ENCODE measurements around the gene TMEM35B. TPM values are rescaled to one million over a fixed set of nuclear protein-coding genes. Genes with fewer than 3 reads are reported as not detected.
A peak's percentile ranks its signal among the peaks of the same experiment; 100 is the strongest.

Gene TMEM35B
- total and polyA plus RNA-seq, 8 donors, result 2.0 to 131 (median 16.4) TPM

DNA sequence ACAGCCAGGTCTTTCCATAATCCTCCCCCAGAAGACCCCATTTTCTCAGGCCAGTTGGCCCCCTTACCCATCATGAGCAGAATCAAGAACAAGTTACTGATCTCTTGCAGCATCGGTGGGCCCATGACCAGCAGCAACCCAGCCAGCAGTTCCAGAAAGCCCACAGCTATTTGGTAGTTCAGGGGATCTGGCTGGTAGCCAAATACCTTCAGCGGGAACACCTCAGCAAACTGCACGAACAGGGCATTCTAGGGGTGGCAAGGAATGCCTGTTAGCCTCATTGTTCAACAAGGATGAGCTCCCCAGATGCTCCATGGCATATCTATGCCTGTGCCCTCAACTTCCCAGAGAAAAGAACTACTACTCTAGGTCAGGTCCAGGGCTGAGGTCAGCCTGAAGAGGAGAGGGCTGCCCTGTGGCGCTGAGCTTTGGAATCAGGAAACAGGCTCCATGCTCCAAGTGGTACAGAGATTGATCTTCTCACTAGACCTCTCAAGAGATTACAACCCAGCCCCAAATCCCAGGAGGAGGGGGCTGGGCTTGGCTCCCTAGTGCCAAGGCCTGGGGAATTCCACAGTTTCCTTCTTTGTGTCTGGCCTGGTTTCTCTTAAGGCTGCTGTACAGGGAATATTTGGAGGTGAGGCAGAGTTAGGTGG lies 1.3 kb downstream of the TMEM35B start:
- no peak for TF ChIP-seq POLR2A (IDR thresholded peaks at IDR 0.05)
- peaks cover 0 to 35% (median 23%) of the 10 kb centered on the region in 4 donors for H3K36me3 ChIP-seq
- peak in 1 of 2 donors; percentile 46 for DNase-seq
- peak overlapping the region; percentile 86 to 98 (median 88) for H3K27ac ChIP-seq
- intact Hi-C loops (cut with DNase I; ENCODE audit: low total_unique reads), result no loop called here
- WGBS, 5 donors, result 31 to 57% (median 43%) methylated on average over 4 of the region's 4 CpGs
- peak overlapping the region; percentile 65 to 89 (median 80) for H3K4me3 ChIP-seq
- peaks cover 11 to 38% (median 35%) of the 10 kb centered on the region in 4 donors for H3K4me1 ChIP-seq
- no peaks in the 10 kb centered on the region for H3K9me3 ChIP-seq
- no peaks in the 10 kb centered on the region for H3K27me3 ChIP-seq

GRCh38 chr1:34982820-34983376 lies 2.2 kb downstream of the TMEM35B start:
- Histone ChIP-seq H3K27me3 (no peaks in the 10 kb centered on the region), H3K4me3 (no peak overlapping the region), H3K27ac (no peak overlapping the region), H3K9me3 (no peaks in the 10 kb centered on the region), H3K4me1 (peaks cover 11 to 38% (median 35%) of the 10 kb centered on the region in 4 donors), H3K36me3 (peaks cover 0 to 30% (median 19%) of the 10 kb centered on the region in 4 donors)
- 94 to 100% (median 97%) methylated on average over 5 of the region's 5 CpGs for WGBS, 5 donors
- DNase-seq, result no peak
- intact Hi-C loops (cut with DNase I; ENCODE audit: low total_unique reads), result no loop called here
- TF ChIP-seq EP300 (IDR thresholded peaks at IDR 0.05) (no peak), POLR2AphosphoS5 (IDR thresholded peaks at IDR 0.05) (no peak), POLR2A (IDR thresholded peaks at IDR 0.05) (no peak)
- TF ChIP-seq, protein P1, sequence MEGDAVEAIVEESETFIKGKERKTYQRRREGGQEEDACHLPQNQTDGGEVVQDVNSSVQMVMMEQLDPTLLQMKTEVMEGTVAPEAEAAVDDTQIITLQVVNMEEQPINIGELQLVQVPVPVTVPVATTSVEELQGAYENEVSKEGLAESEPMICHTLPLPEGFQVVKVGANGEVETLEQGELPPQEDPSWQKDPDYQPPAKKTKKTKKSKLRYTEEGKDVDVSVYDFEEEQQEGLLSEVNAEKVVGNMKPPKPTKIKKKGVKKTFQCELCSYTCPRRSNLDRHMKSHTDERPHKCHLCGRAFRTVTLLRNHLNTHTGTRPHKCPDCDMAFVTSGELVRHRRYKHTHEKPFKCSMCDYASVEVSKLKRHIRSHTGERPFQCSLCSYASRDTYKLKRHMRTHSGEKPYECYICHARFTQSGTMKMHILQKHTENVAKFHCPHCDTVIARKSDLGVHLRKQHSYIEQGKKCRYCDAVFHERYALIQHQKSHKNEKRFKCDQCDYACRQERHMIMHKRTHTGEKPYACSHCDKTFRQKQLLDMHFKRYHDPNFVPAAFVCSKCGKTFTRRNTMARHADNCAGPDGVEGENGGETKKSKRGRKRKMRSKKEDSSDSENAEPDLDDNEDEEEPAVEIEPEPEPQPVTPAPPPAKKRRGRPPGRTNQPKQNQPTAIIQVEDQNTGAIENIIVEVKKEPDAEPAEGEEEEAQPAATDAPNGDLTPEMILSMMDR (IDR thresholded peaks at IDR 0.05), result no peak

- no peaks in the 10 kb centered on the region for H3K9me3 ChIP-seq
- peaks cover 0 to 40% (median 29%) of the 10 kb centered on the region in 4 donors for H3K36me3 ChIP-seq
- no peak overlapping the region for H3K27ac ChIP-seq
- no peak overlapping the region for H3K4me3 ChIP-seq
- intact Hi-C loops (cut with DNase I; ENCODE audit: low total_unique reads), result no loop called here
- H3K4me1 ChIP-seq, result peaks cover 11 to 30% (median 27%) of the 10 kb centered on the region in 4 donors
- DNase-seq, result no peak
- WGBS, 5 donors, result 69 to 86% (median 81%) methylated on average over 2 of the region's 2 CpGs
- TF ChIP-seq EP300 (IDR thresholded peaks at IDR 0.05) (no peak), POLR2AphosphoS5 (IDR thresholded peaks at IDR 0.05) (no peak), POLR2A (IDR thresholded peaks at IDR 0.05) (no peak)
- TF ChIP-seq, protein P1 (IDR thresholded peaks at IDR 0.05), result no peak
- no peaks in the 10 kb centered on the region for H3K27me3 ChIP-seq
These were observed 4.4 kb downstream of the TMEM35B start for GRCh38 chr1:34980715-34981114.

DNA sequence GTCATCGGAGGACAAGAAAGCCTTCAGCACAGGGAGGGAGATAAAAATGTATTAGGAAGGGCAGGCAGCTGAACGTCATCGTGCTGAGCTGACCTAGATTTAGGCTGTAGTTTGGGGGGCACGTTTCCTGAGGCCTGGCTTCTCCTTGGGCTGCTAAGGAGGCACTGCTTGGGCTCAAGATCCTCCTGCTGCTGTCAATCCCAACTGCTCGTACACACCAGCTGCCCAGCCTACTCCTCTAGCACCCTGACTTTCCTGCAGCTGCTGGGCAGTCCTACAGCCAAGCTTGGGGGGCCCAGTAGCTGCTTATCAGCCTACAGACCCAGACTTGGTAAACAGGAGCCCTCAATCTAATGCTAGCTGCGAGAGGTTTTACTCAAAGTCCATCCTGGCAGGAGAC lies 6.2 kb downstream of the TMEM35B start:
- intact Hi-C loops (cut with DNase I; ENCODE audit: low total_unique reads), result no loop called here
- WGBS, 5 donors, result 57 to 71% (median 58%) methylated on average over 5 to 6 of the region's 6 CpGs
- peaks cover 4 to 19% (median 15%) of the 10 kb centered on the region in 4 donors for H3K4me1 ChIP-seq
- TF ChIP-seq, protein P1 (IDR thresholded peaks at IDR 0.05), result no peak
- TF ChIP-seq POLR2AphosphoS5 (IDR thresholded peaks at IDR 0.05) (no peak), EP300 (IDR thresholded peaks at IDR 0.05) (no peak), POLR2A (IDR thresholded peaks at IDR 0.05) (no peak)
- H3K9me3 ChIP-seq, result no peaks in the 10 kb centered on the region
- DNase-seq, result no peak
- H3K4me3 ChIP-seq, result no peak overlapping the region
- no peaks in the 10 kb centered on the region for H3K27me3 ChIP-seq
- H3K27ac ChIP-seq, result no peak overlapping the region
- peaks cover 0 to 40% (median 29%) of the 10 kb centered on the region in 4 donors for H3K36me3 ChIP-seq

DNA sequence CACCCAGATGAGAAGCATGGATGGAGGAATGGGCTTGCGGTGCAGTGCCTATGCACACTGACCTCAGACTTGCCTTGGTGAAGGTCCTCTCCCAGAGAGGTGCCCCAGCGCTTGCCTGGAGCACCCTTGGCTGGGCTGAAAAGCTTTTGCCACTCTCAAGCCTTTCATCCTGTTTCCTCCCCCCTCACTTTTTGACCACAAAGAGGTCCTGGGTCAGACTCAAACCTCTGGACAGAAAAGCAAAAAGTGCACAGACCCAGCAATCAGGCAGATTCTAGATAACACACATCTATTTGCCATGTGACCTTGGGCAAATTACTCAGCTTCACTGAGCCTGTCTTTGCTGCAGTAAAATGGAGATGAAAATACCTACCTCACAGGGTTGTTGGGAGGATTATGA lies 7.3 kb downstream of the TMEM35B start:
- Histone ChIP-seq H3K27me3 (no peaks in the 10 kb centered on the region), H3K36me3 (peaks cover 0 to 40% (median 29%) of the 10 kb centered on the region in 4 donors), H3K4me1 (peaks cover 0 to 8% (median 5%) of the 10 kb centered on the region in 4 donors), H3K9me3 (no peaks in the 10 kb centered on the region), H3K27ac (no peak overlapping the region), H3K4me3 (no peak overlapping the region)
- intact Hi-C loops (cut with DNase I; ENCODE audit: low total_unique reads), result no loop called here
- TF ChIP-seq EP300 (IDR thresholded peaks at IDR 0.05), result no peak
- no peak for DNase-seq
- WGBS, 5 donors, result 83 to 93% (median 91%) methylated on average over 2 of the region's 2 CpGs

Data from stomach (tissue), 9 donors.